H54 (cell line): ENCODE data around the gene CCDC191.

Source experiments
- DNase-seq: peaks from one replicate; pipeline ENCODE4 v3.0.0; 2011; ENCODE audit warnings: low spot score, mixed read lengths; ENCODE audit not compliant: insufficient read length
- FAIRE-seq: peaks from 3 replicates; lab custom pipeline; 2011; peaks lifted over from hg19 to GRCh38; lab: Jason Lieb, UNC
- POLR2A ChIP-seq: IDR thresholded peaks from 2 replicates; pipeline ENCODE4 v1.6.1; 2011; ENCODE audit warnings: low read depth, mild to moderate bottlenecking, low read length

CCDC191 gene

DNA sequence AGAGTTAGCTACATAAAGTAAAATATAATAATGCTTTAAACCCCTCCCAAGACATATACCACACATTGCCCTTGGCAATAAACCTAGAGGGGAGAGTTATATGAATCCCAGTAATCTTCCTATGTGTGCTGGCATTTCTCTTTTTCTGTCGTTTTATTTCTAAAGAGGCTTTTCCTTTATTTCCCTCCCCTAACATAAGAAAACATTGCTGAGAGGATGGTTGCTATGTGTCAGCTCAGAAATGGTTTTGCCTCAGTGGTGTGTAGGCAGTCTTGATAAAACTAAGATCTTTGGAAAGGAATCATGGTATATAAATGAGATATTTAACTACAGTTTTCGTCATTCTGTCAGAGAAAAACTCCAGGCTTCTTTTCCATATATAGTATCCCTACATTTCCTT lies 30.0 kb downstream of the CCDC191 start:
- no peak for DNase-seq
- TF ChIP-seq POLR2A, result no peak
- FAIRE-seq, result no peak

DNA sequence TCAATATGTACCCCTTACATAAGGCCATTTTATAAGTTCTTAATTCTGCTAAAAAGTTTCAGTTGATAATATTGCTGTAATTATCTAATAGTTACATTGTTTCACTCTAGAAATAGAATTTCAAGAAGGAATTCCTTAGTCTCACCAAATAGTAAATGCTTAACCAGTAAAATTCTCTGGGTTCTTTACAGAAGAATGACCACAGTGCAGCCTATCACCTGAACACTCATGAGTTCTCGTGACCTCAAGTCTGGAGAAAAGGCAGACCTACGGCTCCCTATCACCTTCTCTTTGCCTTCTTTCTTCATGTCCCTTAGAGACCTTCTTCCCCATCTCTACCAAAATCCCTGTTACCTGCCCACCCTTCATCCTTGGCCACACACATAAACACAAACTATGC lies 30.9 kb downstream of the CCDC191 start:
- FAIRE-seq (no peak), DNase-seq (no peak)
- no peak for TF ChIP-seq POLR2A

DNA sequence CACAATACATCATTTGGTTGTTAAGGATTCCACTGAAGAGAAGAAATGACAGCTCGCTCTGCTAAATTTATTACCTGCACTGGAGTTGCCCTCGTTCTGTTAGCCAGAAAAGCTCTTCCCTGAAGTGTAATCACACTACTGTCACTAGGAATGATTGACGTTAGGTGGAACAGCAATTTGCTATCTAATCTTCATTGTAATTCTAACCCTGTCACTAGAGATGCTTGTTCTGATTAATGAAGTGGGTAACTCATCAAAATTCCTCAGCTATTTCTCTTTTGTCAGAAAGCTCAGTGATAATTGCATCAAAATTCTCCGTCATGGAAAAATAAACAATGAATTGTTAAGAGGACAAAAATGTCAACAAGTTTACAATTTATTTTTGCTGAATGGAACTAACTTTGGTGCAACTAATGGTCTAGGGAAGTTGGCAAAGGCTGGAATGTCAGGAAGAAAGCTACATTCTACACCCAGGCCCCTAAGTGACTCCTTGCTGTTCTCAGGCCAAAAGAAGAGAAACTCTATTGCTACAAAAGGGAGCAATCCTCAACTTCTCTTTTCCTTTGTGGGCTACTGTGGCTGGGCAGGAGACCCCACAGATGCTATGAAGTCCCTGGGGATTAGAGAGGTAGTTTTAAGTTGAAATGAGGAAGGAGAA lies 34.1 kb downstream of the CCDC191 start:
- TF ChIP-seq POLR2A, result no peak
- no peak for FAIRE-seq
- DNase-seq, result no peak

DNA sequence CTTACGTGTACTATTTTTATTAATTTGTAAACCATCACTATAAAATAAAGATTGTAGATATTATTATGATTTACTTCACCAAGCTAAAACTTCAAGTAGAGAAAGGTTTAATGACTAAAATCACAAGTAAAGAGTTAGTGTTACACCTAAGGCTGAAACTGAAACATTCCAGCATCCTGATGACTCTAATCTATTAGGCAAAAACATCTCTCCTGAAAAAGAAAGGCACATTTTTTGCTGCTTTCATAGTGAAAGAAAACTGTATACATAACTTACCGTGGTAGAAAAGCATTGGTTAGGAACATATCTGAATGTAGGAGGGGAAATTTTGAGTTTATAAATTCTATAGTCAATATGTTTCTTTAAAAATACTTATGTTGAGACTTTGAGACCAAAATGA lies 35.4 kb downstream of the CCDC191 start:
- FAIRE-seq, result no peak
- TF ChIP-seq POLR2A, result no peak
- DNase-seq, result no peak

DNA sequence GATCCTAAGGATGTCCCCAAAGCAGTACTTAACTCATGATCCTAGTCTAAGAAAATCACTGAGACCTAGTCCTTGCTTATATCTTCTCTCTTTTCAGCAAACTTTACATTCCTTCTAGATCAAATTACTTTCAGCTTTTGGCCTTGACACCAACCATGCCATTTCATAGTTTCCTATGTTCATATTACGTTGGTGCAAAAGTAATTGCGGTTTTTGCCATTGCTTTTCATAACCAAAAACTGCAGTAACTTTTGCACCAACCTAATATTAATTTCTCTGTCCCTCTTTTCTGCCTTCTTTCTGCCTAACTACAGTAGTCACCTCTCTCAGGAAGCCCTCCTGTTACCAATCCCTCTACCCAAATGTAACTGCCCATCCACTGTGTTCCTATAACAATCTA lies 36.8 kb downstream of the CCDC191 start:
- no peak for TF ChIP-seq POLR2A
- no peak for FAIRE-seq
- DNase-seq, result no peak

DNA sequence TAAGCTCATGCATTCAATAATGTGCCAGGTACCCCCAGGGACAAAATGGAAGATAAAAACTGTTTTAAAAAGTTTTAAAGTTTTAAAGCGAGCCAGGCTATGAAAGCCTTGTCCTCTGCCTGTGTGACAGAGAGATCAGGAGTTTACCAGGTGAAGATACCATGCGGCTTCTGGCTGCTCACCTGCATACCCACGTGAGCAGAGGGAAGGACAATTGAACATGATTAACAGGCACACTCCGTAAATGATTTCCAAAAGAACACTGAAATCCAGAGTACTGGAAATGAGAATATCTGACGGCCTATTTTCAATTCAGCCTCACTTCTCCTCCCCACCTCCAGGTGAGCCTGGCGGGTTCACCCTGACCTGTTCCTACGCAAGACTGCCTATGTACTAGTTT lies 42.1 kb downstream of the CCDC191 start:
- FAIRE-seq, result no peak
- TF ChIP-seq POLR2A, result no peak
- no peak for DNase-seq

DNA sequence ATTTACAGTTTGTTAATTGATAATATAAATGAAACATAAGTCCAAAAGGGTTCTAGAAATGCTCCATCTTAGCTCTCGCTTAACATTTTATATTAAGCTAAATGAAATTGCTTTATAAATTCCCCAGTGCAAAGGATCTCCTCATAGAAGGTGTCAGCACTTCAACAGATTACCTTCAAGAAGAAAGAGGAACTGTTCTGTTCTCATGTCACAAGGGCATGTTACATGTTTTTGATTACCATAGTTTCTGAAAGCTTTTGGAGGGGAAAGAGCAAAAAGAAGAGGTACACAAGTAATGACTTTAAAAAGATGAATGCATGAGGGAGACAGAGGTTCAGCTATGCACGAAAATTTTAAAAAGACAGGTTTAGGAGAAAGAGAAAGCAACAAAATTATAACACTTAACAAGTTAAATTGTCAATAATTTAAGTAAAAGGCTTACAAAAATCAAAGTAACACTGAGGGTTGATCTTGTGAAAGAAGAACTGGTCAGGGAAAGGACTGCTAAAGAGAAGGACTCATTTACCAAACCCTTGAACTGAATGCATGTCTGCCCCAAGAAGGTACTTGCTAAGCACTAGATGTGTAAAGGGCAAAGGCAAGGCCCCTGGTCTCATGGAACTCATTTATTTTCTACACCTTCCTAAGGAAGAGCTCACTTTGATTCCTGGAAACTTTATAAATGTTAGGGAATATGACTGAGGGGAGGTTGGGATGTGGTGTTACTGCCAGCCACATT lies 45.1 kb downstream of the CCDC191 start:
- FAIRE-seq (peak; percentile 30), DNase-seq (no peak)
- no peak for TF ChIP-seq POLR2A

DNA sequence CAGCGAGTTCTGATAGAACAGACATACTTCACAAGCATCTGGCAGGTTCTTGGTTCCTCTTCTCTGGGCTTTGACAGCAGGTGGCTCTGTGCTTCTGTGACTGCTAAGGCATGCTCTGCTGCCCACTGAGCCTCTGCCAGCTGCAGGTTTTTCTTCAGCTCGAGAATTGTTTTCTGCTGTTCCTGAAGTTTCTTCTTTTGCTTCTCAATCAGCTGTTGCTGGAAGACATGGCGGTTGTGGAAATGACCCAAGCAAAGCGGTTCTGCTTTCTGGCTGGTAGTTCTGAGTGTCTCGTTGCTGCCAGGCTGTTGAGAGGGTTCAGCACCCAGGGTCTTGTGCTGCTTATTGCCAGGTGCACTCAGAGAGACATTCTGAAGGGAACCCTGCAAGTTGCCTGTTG lies 50.8 kb downstream of the CCDC191 start:
- no peak for FAIRE-seq
- no peak for DNase-seq

DNA sequence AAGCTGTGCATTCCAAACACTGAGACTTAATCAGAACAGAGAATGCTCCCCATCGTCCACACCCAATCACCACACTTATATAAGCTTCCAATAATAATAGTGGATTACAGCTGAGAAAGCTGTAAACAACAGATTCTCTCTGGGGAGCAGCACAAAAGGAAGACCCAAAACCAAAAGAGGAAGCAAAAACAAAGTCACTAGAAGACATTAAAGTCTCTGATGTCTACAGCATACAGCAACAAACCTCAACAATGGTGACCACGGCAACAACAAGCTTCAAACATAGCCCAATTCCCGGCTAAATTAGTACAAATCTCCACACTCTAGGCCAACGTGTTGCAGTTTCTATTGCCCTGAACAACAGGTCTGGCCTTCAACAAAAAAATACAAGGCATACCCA lies 70.8 kb downstream of the CCDC191 start:
- FAIRE-seq (no peak), DNase-seq (no peak)
- TF ChIP-seq POLR2A, result no peak

More for the DNA sequence above, 50.8 kb downstream of the CCDC191 start:
- no peak for TF ChIP-seq POLR2A

DNA sequence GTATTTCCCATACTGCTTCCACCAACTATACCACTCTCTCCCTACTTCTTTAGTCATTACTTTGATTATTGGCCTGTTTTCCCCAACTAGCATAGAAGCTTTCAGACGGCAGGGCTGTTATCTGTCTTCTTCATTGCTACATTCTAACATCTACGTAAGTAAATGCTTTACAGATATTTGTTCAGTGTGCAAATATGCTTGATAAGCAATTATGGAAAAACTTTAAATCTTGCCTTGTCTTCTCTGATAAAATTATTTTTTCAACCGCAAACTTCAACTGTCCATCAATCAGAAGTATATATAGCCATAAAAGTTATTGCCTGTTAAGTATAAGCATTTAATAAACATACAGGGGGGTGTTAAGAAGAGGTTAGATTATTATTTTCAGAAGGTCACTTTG lies 72.8 kb downstream of the CCDC191 start:
- FAIRE-seq (no peak), DNase-seq (no peak)
- TF ChIP-seq POLR2A, result no peak

DNA sequence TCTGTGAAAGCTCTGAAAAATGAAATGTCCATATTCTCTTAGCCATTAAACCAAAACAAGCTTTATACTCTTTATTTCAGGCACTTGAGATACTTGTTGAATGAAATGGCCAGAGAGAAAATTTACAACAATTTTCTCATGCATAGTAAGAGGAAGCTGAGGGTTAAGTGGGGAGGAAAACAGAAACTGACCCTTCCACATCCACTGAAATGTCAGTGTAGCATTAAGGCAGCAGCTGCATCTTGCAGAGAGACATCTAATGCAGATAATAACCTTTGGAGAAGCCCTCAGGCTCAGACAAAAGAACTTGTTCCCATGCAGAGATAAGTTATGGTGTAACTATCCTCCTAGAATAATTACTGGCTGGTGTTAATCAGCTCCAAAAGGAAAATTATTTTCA lies 74.5 kb downstream of the CCDC191 start:
- no peak for FAIRE-seq

DNA sequence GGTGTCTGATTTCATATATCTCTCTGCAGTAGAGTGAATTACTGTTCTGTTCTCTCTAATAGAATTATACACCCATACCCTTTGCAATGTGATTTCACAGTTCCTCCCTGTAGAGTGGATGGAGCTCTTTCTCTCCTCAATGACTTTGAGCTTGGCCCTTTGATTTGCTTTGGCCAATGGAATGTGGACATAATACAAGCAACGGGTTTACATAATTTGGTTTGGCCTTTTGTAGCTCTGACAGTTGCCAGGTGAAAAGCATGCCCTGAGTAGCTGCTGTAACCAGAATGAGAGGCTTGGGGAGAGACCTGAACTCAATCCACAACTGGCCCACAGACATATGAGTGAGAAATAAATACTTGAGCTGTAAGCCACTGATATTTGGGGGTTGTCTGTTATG lies 76.4 kb downstream of the CCDC191 start:
- no peak for TF ChIP-seq POLR2A
- FAIRE-seq (no peak), DNase-seq (no peak)

More for the DNA sequence above, 74.5 kb downstream of the CCDC191 start:
- no peak for DNase-seq
- TF ChIP-seq POLR2A, result no peak

DNA sequence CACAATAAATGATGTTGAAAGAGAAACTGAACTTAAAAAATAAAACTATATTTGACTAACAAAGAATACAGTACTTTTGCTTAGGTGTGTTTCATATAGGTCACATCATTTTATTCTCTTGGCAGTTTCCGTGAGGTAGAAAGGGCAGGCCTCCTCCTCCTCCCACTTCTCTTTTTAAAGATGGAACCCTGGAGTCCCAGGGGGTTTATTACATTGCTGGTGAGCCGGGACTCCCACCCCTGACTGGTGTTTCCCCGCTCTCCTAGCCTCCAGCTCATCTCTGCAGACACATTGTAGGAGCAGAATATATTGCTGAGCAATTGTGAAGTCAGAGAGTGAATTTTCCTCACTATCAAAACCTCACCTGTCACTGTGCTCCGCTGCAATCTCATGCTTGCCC lies 78.5 kb downstream of the CCDC191 start:
- no peak for DNase-seq
- no peak for FAIRE-seq

DNA sequence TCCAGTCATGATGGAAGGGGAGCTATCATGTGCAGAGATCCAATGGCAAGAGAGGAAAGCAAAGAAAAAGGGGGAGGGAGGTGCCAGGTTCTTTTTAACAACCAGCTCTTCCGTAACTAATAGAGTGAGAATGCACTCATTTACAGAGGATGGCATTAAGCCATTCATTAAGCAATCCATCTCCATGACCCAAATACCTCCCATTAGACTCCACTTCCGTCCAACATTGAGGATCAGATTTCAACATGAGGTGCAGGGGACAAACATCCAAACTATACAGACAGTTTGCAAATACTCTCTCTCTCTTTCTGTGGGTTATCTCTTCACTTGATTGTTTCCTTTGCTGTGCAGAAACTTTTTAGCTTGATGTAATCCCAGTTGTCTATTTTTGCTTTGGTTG lies 87.3 kb downstream of the CCDC191 start:
- TF ChIP-seq POLR2A, result no peak
- DNase-seq, result no peak
- FAIRE-seq, result no peak

More for the DNA sequence above, 78.5 kb downstream of the CCDC191 start:
- no peak for TF ChIP-seq POLR2A

DNA sequence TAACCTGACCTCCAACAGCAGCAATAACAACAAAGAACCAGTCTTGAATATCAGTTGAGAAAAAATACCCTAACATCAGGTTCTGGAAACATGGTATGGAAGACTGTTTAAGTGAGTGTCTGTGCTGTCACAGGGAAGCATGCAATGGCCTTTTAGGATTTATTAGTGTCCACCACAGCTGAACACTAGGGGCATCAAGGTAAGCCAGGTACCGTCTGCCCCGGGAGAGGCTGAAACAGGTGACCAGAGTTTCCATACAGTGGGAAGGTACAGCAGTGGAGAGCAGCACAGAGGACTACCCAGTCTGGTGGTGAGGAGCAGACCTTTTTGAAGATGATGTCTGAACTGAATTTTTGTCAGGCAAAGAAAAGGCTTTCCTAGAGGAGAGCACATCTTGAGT lies 90.2 kb downstream of the CCDC191 start:
- FAIRE-seq (no peak), DNase-seq (no peak)
- no peak for TF ChIP-seq POLR2A

DNA sequence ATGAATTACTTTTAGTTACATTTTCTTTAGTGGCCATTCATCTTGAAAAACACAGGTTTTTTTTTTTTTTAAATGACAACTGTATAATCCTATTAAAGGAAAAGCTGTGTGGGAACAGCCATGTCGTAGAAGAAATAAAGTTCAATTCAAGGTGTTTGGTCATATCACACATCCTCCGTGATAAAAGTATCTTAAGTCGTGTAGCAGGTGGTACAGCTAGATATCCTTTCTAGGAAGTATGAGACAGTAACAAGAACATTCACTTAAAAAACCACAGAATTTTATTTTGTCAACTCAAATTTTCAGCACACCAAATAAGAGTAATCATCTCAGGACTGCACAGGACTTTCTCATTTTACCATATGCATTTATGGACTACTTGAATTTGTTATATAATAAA lies 92.4 kb downstream of the CCDC191 start:
- DNase-seq (no peak), FAIRE-seq (no peak)

More for the DNA sequence above, 92.4 kb downstream of the CCDC191 start:
- TF ChIP-seq POLR2A, result no peak
